GM18505 (cell line): ENCODE measurements around the gene MANEAL.

Experiments used
- ATAC-seq: cut with Tn5 transposase; IDR thresholded peaks from one replicate; pipeline ENCODE4 v1.9.1; 2021; ENCODE audit not compliant: unreplicated experiment
- POLR2A ChIP-seq: IDR thresholded peaks from 4 replicates; pipeline ENCODE4 v1.6.1; 2011; ENCODE audit warnings: borderline replicate concordance; ENCODE audit not compliant: insufficient read depth, insufficient read length; ENCODE audit errors: extremely low read depth

MANEAL gene

DNA sequence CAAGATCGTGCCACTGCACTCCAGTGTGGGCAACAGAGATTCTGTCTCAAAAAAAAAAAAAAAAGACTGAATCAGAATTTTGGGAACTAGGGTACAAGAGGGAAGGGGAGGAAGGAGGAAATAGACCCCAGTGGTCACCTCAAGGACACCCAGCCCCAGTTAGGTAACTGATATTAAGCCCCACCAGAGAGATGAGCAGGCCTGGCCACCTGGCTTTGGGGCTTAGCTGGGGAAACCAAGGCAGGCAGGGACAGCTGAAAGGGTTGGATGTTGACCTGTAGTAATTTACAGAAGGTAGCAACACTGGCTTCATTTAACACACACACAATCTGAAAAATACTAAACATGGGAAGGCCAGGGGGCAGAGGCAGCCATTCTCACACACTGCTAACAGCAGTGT, 8.8 kb downstream of the MANEAL start:
- TF ChIP-seq POLR2A = no peak
- no peak for ATAC-seq

DNA sequence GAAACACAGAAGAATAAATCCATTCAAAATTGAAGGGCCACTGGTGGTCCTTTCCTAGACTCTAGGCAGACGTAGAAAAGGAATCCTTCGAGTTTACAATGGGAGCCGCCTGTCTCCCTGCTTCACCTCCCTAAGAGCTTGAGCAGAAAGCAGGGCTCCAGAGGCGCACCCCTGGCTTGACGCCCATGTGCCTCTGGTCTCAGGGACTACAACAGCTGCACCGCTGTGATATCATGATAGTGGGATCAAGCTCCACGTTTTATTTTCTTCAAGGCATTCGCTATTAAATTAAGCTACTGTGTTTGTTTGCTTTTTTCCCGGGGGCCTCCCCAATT, 13.5 kb downstream of the MANEAL start:
- TF ChIP-seq POLR2A = no peak
- ATAC-seq = no peak

DNA sequence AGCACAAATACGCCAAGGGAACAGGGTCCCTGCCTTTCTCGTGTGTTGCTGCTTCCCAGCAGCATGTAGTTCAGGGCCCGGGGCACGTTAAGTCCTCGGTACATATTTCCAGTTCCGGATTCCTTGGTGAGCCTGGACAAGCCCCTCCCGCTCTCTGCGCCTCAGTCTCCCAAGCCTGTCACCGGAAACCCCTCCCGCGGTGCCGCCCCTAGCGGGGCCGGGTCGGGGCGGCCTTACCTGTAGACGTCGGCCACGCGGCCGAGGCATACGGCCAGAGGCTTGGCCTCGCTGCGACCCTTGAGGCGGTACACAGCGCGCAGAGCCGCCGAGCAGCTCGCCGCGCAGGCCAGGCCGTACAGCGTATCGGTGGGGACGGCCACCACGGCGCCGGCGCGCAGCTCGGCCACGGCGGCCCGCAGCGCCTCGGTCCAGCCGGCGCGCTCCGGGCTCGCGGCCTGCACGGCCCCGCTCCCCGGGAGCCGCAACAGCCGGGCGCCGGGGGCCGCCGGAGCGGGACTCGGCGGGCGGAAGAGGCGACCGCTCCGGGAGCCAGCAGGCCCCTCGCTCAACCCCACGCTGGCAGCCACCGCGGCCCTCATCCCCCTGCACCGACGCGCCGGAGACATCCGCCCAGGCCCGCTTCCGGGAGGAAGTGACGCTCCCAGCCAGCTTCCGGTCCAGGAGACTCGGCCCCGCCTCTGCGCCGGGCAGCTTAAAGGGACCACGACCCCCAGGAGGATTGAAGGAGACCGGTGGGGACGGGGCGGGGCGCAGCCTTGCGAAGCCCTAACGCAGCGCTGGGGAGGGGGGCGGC, 14.1 kb downstream of the MANEAL start, which contains the start of the genes C1orf122 and YRDC:
C1orf122 (plus strand) TSS at position 236 of the 814 bp plus-strand sequence. CDS start 615 bp downstream, outside the sequence.
YRDC (minus strand) TSS at position 654 of the 814 bp plus-strand sequence; CDS start at position 626, 28 bp downstream.
- peak; percentile 77 for TF ChIP-seq POLR2A
- ATAC-seq = peak; percentile 86

DNA sequence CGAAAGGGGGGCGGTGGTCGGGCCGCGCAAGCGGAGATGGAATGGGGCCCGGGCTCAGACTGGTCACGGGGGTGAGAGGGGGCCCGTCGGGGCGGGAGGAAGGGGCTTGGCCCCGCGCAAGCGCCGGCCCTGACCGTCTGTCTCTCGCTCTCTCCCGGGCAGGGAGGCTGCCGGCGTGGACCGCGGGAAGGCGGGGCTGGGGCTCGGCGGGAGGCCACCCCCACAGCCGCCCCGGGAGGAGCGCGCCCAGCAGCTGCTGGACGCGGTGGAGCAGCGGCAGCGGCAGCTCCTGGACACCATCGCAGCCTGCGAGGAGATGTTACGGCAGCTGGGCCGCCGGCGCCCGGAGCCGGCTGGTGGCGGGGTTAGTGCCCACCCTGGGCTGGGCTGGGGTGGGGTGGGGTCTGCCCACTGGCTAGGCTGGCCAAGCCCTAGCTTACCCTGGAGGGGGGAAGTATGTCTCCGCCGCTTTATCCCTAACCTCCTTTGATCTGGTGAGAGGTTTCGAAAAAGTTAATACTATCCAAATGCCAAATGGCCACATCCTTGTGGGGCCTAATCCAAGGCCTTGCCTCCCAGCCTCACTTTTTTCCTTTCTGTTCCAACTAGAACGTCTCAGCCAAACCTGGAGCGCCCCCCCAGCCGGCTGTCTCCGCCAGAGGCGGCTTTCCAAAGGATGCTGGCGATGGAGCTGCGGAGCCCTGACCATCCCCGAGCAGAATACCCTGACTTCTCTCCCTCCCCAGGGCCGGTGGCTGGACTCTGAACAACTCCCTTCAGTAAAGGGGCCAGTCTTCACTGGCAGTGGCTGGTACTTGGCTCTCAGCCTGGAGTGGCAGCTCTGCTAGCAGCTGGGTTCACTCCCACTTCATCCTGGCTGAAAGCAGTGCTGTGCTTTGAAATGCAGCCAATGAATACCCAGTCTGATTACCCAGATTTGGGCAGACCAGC, 15.0 kb downstream of the MANEAL start:
- ATAC-seq = peak; percentile 42
- no peak for TF ChIP-seq POLR2A

DNA sequence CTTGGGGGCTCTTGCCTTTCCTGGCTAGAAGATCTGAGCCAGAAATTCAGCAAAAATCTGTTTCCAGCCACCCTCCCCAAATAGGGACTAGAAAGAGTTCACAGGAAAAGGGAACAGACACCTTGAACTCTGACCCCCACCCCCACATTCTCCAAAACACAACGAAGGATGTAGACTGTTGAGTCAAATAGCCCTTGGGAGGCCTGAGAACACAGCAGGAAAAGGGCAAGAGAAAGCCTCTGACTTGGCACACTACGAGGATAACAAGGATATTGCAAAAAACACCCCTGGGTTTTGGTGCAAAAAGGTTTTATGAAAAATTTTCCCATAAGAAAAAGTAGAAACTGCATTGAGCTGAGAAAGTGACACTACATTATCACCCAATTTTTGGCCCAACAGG, 16.3 kb downstream of the MANEAL start:
- ATAC-seq = no peak
- no peak for TF ChIP-seq POLR2A

DNA sequence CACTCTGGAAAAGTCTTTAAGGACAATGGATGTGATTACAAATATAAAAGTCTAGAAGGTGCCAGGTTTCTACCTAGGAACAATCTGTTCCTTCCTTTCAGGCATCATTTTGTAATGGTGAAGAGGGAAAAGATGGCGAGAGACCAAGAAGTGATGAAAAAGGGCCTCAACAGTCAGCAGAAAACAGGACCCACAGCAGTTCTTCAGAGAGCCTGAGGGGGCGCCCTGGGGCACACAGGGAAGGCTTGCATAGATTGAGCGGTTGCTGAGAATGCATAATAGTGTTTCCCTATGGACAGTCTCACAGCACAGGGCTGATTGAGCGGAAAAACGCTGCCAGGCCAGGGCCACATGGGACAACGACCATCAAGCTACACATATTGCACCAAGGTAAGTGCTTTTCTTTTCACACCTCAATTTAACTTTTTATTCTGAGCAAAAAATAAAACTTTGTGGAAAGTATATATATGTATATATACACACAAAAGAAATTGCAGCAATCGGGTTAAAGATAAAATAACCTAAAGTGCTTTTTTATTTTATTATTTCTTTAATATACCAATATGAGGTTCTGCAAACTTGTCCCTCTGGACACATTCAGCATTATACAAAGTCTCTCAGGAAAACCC, 17.5 kb downstream of the MANEAL start:
- no peak for TF ChIP-seq POLR2A

DNA sequence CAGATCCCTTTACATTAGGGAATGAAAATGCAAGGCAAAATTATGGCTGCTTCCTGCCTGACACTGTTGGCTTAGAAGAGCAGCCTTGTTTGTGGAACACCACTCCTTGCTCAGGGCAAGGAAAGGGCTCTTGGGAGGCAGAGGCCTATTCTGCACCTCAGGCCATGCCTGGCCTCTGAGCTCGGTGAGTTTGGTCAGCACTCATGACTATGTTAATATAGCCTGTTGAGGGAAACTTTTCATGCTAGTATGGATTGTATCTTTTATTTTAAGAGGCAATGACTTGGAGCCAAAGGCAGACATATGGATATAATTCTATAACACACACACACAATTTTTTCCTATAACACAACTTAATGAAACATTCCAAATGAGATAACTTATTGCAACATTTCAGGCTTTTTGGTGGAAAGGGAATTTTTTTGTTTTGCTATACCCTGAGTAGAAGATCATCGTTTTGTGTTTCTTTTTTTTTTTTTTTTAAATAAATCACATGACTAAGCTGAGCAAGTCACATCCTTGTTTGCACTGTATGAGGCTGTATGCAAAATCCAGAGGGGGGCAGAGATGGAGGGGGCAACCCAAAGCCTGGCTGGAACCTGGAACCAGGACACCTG, 20.0 kb downstream of the MANEAL start:
- no peak for TF ChIP-seq POLR2A
- ATAC-seq = no peak

More for the DNA sequence above, 17.5 kb downstream of the MANEAL start:
- no peak for ATAC-seq

DNA sequence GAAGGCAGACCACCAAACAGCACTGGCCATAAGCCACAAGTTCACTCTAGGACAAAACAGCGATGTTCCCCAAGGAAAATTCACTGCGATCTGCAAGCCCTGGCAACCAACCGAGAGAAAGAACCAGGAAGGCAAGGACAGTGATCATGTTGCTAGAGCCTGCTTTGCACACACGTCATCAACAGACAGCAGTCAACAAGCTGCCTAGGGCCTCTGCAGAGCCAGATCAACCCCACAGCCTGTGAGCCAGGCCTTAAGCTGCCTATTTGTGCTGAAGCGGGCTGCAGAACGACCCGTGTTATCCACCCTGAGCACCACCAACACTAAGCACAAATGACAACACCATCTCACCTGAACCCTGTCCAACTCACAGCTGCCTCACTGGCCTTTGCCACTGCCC, 20.6 kb downstream of the MANEAL start:
- no peak for TF ChIP-seq POLR2A

DNA sequence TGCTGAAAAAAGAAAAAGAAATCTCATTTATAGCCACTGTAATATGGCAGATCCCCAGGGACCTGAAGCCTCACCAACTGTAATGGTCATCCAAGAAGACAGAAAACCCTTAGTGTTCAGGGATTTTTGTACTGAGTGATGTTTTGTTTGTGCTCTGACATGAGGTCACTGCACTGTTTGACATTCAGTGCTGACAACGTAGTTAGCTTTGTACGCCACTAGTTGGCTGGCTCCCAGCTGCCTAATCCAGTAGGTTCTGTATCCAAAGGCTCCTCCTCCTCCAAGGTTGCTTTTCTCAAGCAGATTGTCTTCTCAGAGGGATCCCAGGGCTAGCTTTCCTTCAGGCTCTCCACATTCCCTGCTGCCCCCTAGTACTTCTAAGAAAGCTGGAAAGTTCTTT, 23.8 kb downstream of the MANEAL start:
- no peak for ATAC-seq
- TF ChIP-seq POLR2A = no peak

More for the DNA sequence above, 20.6 kb downstream of the MANEAL start:
- ATAC-seq = no peak

DNA sequence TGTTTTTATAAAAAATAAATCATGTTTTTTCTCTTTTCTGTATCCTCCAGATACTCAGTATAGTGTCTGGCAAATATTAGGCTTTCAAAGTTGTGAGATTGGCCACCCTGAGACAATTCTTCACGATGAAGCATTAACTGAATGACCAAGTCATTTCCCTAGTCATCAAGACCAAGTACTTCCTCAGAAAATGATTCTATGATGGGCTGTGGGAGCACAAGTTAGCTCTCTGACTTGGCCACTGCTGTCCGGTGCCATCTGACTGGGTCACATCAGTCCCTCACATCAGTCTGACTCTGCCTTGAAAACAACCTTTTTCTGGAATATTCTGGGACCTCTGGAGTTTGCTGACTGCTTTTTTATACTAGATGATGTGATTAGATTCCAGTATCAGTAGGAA, 27.8 kb downstream of the MANEAL start:
- ATAC-seq = no peak
- TF ChIP-seq POLR2A = no peak

DNA sequence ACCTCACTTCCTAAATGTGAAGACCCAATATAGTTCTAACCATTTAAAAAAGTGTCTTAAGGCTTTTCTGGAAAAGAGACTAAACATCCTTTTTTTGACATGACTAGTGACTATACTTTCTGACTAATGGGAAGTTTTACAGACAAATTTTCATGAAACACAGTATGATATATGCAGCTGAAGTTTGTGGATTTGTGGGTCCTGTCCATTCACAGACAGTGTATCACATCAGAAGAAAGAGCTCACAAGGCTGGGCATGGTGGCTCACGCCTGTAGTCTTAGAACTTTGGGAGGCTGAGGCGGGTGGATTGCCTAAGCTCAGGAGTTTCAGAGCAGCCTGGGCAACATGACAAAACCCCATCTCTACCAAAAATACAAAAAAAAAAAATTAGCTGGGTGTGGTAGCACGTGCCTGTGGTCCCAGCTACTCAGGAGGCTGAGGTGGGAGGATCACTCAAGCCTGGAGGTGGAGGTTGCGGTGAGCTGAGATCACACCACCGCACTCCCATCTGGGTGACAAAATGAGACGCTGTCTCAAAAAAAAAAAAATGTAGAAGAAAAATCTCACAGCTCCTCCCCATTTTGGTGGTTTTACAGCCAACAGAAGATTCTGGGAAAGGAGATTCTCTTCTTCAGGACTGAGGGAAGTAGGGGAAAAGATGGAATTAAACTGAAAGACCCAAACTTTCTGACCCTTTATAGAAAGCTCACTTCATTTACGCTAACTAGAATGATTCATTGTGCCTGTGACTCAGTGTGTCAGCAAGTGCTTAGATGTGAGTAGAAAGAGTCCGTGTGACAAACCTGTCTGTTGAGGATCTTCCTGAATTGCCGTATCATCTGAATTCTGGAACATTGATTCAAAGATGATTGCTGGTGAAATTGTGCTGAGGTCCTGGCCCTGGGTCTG, 29.5 kb downstream of the MANEAL start:
- TF ChIP-seq POLR2A = no peak
- no peak for ATAC-seq

DNA sequence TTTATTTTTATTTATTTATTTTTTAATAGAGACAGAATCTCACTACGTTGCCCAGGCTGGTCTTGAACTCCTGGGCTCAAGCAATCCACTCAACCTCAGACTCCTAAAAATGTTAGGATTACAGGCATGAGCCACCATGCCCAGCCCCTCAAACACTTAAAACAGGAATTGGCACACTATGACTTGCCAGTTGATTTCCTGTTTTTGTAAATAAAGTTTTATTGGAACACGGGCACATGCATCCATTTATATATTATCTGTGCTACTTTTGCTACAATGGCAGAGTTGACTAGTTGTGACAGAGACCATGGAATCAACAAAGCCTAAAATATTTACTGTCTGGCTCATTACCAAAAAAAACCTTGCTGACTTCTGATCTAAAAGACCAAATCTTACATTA, 30.4 kb downstream of the MANEAL start:
- no peak for TF ChIP-seq POLR2A
- no peak for ATAC-seq
